Stimulated activated effector memory CD8-positive, alpha-beta T cell treated with anti-CD3 and anti-CD28 coated beads, Interleukin-12 subunit alpha, Interleukin-12 subunit beta, amount 100 ng/mL, for 72 hours (primary cell): ENCODE measurements around the gene SETDB1.
"Not testable (repeated sequence)": the region's sequence is repeated elsewhere in the genome, so short reads cannot be mapped to it uniquely, and the experiment has no call there.

Source experiments
- ATAC-seq: fragments of 150-1000 bp; cut with Tn5 transposase; 2 replicates; pipeline ENCODE4 v1.10.0; 2021
- DNase-seq, 2 donors: peaks; one replicate each; pipeline ENCODE4 v3.0.0; 2021 to 2022; ENCODE audit warnings: low spot score in 2 of 2
- H3K27ac Mint-ChIP-seq: one replicate; pipeline ENCODE4 v1.8.0; 2022; ENCODE audit warnings: mild to moderate bottlenecking, mixed read lengths
- H3K36me3 Mint-ChIP-seq: one replicate; pipeline ENCODE4 v1.8.0; 2022; ENCODE audit warnings: mild to moderate bottlenecking, mixed read lengths
- H3K4me1 Mint-ChIP-seq: one replicate; pipeline ENCODE4 v1.8.0; 2022; ENCODE audit warnings: mixed read lengths
- H3K4me3 Mint-ChIP-seq: one replicate; pipeline ENCODE4 v1.8.0; 2022; ENCODE audit warnings: mild to moderate bottlenecking, mixed read lengths
- H3K9me3 Mint-ChIP-seq: one replicate; pipeline ENCODE4 v1.8.0; 2022; ENCODE audit warnings: mixed read lengths

The SETDB1 gene

GRCh38 chr1:150926097-150926741, at the start of gene SETDB1:
TSS of gene SETDB1 (plus strand) at chr1:150926363. CDS start at chr1:150927715, 1,352 bp downstream.
- Mint-ChIP-seq H3K9me3 (no peaks in the 10 kb centered on the region), H3K4me3 (peak within 1 kb of the TSS; percentile 86), H3K36me3 (peaks cover 51% of the 10 kb centered on the region), H3K27ac (peak within 1 kb of the TSS; percentile 96), H3K4me1 (peaks cover 16% of the 10 kb centered on the region)
- DNase-seq (peak; percentile 80 to 96), ATAC-seq (peak; percentile 88)

- ATAC-seq, H3K9me3 Mint-ChIP-seq, H3K4me3 Mint-ChIP-seq, DNase-seq, H3K27ac Mint-ChIP-seq: not testable (repeated sequence)
- Mint-ChIP-seq H3K36me3 (peaks cover 10% of the 10 kb centered on the region), H3K4me1 (peaks cover 20% of the 10 kb centered on the region)
These were observed 47.2 kb upstream of the SETDB1 start for GRCh38 chr1:150878931-150879330.

GRCh38 chr1:150881331-150882070, 44.7 kb upstream of the SETDB1 start:
- H3K27ac Mint-ChIP-seq, result no peak overlapping the region

GRCh38 chr1:150883121-150883520, 43.0 kb upstream of the SETDB1 start:
- not testable (repeated sequence) for H3K9me3 Mint-ChIP-seq, H3K4me1 Mint-ChIP-seq, DNase-seq, H3K36me3 Mint-ChIP-seq, H3K4me3 Mint-ChIP-seq, ATAC-seq
- H3K27ac Mint-ChIP-seq, result peak overlapping the region; percentile 33

More at GRCh38 chr1:150881331-150882070, 44.7 kb upstream of the SETDB1 start:
- Mint-ChIP-seq H3K4me3 (no peak overlapping the region), H3K9me3 (no peaks in the 10 kb centered on the region), H3K36me3 (peaks cover 5% of the 10 kb centered on the region), H3K4me1 (peaks cover 10% of the 10 kb centered on the region)
- DNase-seq (no peak), ATAC-seq (no peak)

- ATAC-seq, result no peak
- no peak within 1 kb of the TSS for H3K27ac Mint-ChIP-seq
- H3K9me3 Mint-ChIP-seq, result no peaks in the 10 kb centered on the region
- DNase-seq, result no peak
- peaks cover 31% of the 10 kb centered on the region for H3K4me1 Mint-ChIP-seq
- H3K36me3 Mint-ChIP-seq, result no peaks in the 10 kb centered on the region
- H3K4me3 Mint-ChIP-seq, result no peak within 1 kb of the TSS
These were observed 39.1 kb upstream of the SETDB1 start, which contains the start of gene CTXND2 for GRCh38 chr1:150887018-150887417. TSS of gene CTXND2 (plus strand) at chr1:150887136. CDS start at chr1:150912315, 25,179 bp downstream.

GRCh38 chr1:150888727-150889126, 37.4 kb upstream of the SETDB1 start:
- H3K9me3 Mint-ChIP-seq, result no peaks in the 10 kb centered on the region
- DNase-seq (no peak), ATAC-seq (no peak)
- no peak overlapping the region for H3K4me3 Mint-ChIP-seq
- H3K36me3 Mint-ChIP-seq, result no peaks in the 10 kb centered on the region
- peaks cover 22% of the 10 kb centered on the region for H3K4me1 Mint-ChIP-seq
- no peak overlapping the region for H3K27ac Mint-ChIP-seq

GRCh38 chr1:150890033-150890416, 36.1 kb upstream of the SETDB1 start:
- ATAC-seq (peak; percentile 90), DNase-seq (no peak)
- peaks cover 21% of the 10 kb centered on the region for H3K4me1 Mint-ChIP-seq

GRCh38 chr1:150893336-150893913, 32.7 kb upstream of the SETDB1 start:
- peaks cover 21% of the 10 kb centered on the region for H3K4me1 Mint-ChIP-seq
- no peak for ATAC-seq
- H3K4me3 Mint-ChIP-seq, result no peak overlapping the region
- H3K9me3 Mint-ChIP-seq, result no peaks in the 10 kb centered on the region
- H3K36me3 Mint-ChIP-seq, result no peaks in the 10 kb centered on the region
- no peak for DNase-seq
- H3K27ac Mint-ChIP-seq, result no peak overlapping the region

More at GRCh38 chr1:150890033-150890416, 36.1 kb upstream of the SETDB1 start:
- peak overlapping the region; percentile 86 for H3K27ac Mint-ChIP-seq
- H3K4me3 Mint-ChIP-seq, result peak overlapping the region; percentile 40
- H3K36me3 Mint-ChIP-seq, result no peaks in the 10 kb centered on the region
- no peaks in the 10 kb centered on the region for H3K9me3 Mint-ChIP-seq

- H3K4me1 Mint-ChIP-seq, result peaks cover 5% of the 10 kb centered on the region
- no peaks in the 10 kb centered on the region for H3K9me3 Mint-ChIP-seq
- no peak overlapping the region for H3K4me3 Mint-ChIP-seq
- no peak for DNase-seq
- H3K27ac Mint-ChIP-seq, result no peak overlapping the region
- no peak for ATAC-seq
- no peaks in the 10 kb centered on the region for H3K36me3 Mint-ChIP-seq
These were observed 30.5 kb upstream of the SETDB1 start for GRCh38 chr1:150895618-150896017.

GRCh38 chr1:150899795-150900194, 26.4 kb upstream of the SETDB1 start:
- not testable (repeated sequence) for H3K4me3 Mint-ChIP-seq, DNase-seq, H3K36me3 Mint-ChIP-seq, H3K4me1 Mint-ChIP-seq, H3K27ac Mint-ChIP-seq, H3K9me3 Mint-ChIP-seq, ATAC-seq

GRCh38 chr1:150902346-150902745, 23.8 kb upstream of the SETDB1 start:
- Mint-ChIP-seq H3K27ac (no peak overlapping the region), H3K36me3 (no peaks in the 10 kb centered on the region), H3K4me3 (no peak overlapping the region), H3K9me3 (no peaks in the 10 kb centered on the region), H3K4me1 (peaks cover 14% of the 10 kb centered on the region)
- no peak for ATAC-seq
- no peak for DNase-seq

- peaks cover 16% of the 10 kb centered on the region for H3K4me1 Mint-ChIP-seq
- no peaks in the 10 kb centered on the region for H3K36me3 Mint-ChIP-seq
- H3K9me3 Mint-ChIP-seq, result no peaks in the 10 kb centered on the region
- DNase-seq (no peak), ATAC-seq (no peak)
- no peak overlapping the region for H3K27ac Mint-ChIP-seq
- H3K4me3 Mint-ChIP-seq, result no peak overlapping the region
These were observed 23.4 kb upstream of the SETDB1 start for GRCh38 chr1:150902751-150903150.

- no peak overlapping the region for H3K4me3 Mint-ChIP-seq
- ATAC-seq (no peak), DNase-seq (no peak)
These were observed 20.9 kb upstream of the SETDB1 start for GRCh38 chr1:150905301-150905700.

GRCh38 chr1:150906329-150906728, 19.8 kb upstream of the SETDB1 start:
- Mint-ChIP-seq H3K36me3 (no peaks in the 10 kb centered on the region), H3K4me3 (no peak overlapping the region), H3K27ac (no peak overlapping the region), H3K4me1 (peaks cover 22% of the 10 kb centered on the region), H3K9me3 (no peaks in the 10 kb centered on the region)
- ATAC-seq, result no peak
- no peak for DNase-seq

More at GRCh38 chr1:150905301-150905700, 20.9 kb upstream of the SETDB1 start:
- H3K4me1 Mint-ChIP-seq, result peaks cover 22% of the 10 kb centered on the region
- no peaks in the 10 kb centered on the region for H3K9me3 Mint-ChIP-seq
- H3K36me3 Mint-ChIP-seq, result no peaks in the 10 kb centered on the region
- H3K27ac Mint-ChIP-seq, result no peak overlapping the region

GRCh38 chr1:150906813-150907212, 19.4 kb upstream of the SETDB1 start:
- ATAC-seq, result peak; percentile 71
- H3K4me1 Mint-ChIP-seq, result peaks cover 22% of the 10 kb centered on the region
- no peak for DNase-seq
- no peak overlapping the region for H3K27ac Mint-ChIP-seq
- no peaks in the 10 kb centered on the region for H3K9me3 Mint-ChIP-seq
- H3K36me3 Mint-ChIP-seq, result no peaks in the 10 kb centered on the region
- H3K4me3 Mint-ChIP-seq, result no peak overlapping the region
